ENCODE measurements around the gene LHFPL6. TPM values are rescaled to one million over a fixed set of nuclear protein-coding genes. Genes with fewer than 3 reads are reported as not detected.

Gene LHFPL6
- total and polyA plus RNA-seq, 2 experiments from 2014 or later, result 7.8 to 9.5 TPM

GRCh38 chr13:39577838-39578491 is 25.0 kb downstream of the LHFPL6 start (continued):
- no peak for TF ChIP-seq EZH2 (IDR thresholded peaks at IDR 0.05; ENCODE audit: low read depth, unreplicated experiment)
- no peak for TF ChIP-seq CTCF (conservative IDR thresholded peaks at IDR 0.05; ENCODE audit: low read depth in 2 of 2)

GRCh38 chr13:39577203-39577602 is 25.8 kb downstream of the LHFPL6 start:
- H4K20me1 ChIP-seq (replicated peaks; ENCODE audit: insufficient read depth), result no peaks in the 10 kb centered on the region
- no peak overlapping the region for H3K27ac ChIP-seq (ENCODE audit: low read depth)
- ATAC-seq (no peak), DNase-seq (ENCODE audit: low spot score) (no peak)
- H3K4me3 Mint-ChIP-seq, result no peak overlapping the region
- no peaks in the 10 kb centered on the region for H3K36me3 Mint-ChIP-seq (ENCODE audit: low read depth)
- no peaks in the 10 kb centered on the region for H3K27me3 ChIP-seq (ENCODE audit: insufficient read depth)
- peaks cover 24% of the 10 kb centered on the region for H3K4me1 ChIP-seq (ENCODE audit: insufficient read depth)
- H3K9me2 ChIP-seq (ENCODE audit: insufficient read depth), result no peaks in the 10 kb centered on the region
- no peaks in the 10 kb centered on the region for H3K9me3 Mint-ChIP-seq
- H3K27me3 Mint-ChIP-seq (ENCODE audit: insufficient read depth, low read depth, poor library complexity), result peaks cover 3% of the 10 kb centered on the region
- TF ChIP-seq STAT1 (IDR thresholded peaks at IDR 0.05; ENCODE audit: unreplicated experiment), result no peak
- no peak for TF ChIP-seq POLR2AphosphoS5 (IDR thresholded peaks at IDR 0.05; ENCODE audit: low read depth)
- TF ChIP-seq, protein P1, sequence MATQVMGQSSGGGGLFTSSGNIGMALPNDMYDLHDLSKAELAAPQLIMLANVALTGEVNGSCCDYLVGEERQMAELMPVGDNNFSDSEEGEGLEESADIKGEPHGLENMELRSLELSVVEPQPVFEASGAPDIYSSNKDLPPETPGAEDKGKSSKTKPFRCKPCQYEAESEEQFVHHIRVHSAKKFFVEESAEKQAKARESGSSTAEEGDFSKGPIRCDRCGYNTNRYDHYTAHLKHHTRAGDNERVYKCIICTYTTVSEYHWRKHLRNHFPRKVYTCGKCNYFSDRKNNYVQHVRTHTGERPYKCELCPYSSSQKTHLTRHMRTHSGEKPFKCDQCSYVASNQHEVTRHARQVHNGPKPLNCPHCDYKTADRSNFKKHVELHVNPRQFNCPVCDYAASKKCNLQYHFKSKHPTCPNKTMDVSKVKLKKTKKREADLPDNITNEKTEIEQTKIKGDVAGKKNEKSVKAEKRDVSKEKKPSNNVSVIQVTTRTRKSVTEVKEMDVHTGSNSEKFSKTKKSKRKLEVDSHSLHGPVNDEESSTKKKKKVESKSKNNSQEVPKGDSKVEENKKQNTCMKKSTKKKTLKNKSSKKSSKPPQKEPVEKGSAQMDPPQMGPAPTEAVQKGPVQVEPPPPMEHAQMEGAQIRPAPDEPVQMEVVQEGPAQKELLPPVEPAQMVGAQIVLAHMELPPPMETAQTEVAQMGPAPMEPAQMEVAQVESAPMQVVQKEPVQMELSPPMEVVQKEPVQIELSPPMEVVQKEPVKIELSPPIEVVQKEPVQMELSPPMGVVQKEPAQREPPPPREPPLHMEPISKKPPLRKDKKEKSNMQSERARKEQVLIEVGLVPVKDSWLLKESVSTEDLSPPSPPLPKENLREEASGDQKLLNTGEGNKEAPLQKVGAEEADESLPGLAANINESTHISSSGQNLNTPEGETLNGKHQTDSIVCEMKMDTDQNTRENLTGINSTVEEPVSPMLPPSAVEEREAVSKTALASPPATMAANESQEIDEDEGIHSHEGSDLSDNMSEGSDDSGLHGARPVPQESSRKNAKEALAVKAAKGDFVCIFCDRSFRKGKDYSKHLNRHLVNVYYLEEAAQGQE (IDR thresholded peaks at IDR 0.05; ENCODE audit: unreplicated experiment), result no peak
- TF ChIP-seq NANOG (IDR thresholded peaks at IDR 0.05; ENCODE audit: borderline replicate concordance), result no peak
- no peak for TF ChIP-seq EZH2phosphoT487 (IDR thresholded peaks at IDR 0.05; ENCODE audit: unreplicated experiment)
- no peak for TF ChIP-seq ZNF114 (CRISPR knock-in tag; IDR thresholded peaks at IDR 0.05)
- TF ChIP-seq CREB1 (CRISPR knock-in tag; IDR thresholded peaks at IDR 0.05; ENCODE audit: low read depth), result no peak
- TF ChIP-seq, protein P2, sequence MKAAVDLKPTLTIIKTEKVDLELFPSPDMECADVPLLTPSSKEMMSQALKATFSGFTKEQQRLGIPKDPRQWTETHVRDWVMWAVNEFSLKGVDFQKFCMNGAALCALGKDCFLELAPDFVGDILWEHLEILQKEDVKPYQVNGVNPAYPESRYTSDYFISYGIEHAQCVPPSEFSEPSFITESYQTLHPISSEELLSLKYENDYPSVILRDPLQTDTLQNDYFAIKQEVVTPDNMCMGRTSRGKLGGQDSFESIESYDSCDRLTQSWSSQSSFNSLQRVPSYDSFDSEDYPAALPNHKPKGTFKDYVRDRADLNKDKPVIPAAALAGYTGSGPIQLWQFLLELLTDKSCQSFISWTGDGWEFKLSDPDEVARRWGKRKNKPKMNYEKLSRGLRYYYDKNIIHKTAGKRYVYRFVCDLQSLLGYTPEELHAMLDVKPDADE (IDR thresholded peaks at IDR 0.05), result no peak
- H3K4me3 ChIP-seq, result no peak overlapping the region
- no peak overlapping the region for H2AFZ ChIP-seq
- H3K79me2 ChIP-seq (replicated peaks; ENCODE audit: insufficient read depth), result no peaks in the 10 kb centered on the region
- H3F3A ChIP-seq (replicated peaks; ENCODE audit: low read depth), result no peaks in the 10 kb centered on the region
- H3K27ac Mint-ChIP-seq, result no peak overlapping the region
- no peaks in the 10 kb centered on the region for H3K36me3 ChIP-seq (ENCODE audit: insufficient read depth)
- H3K4me2 ChIP-seq, result no peak overlapping the region
- H3K4me1 Mint-ChIP-seq, result peaks cover 31% of the 10 kb centered on the region

Data from GM23338 (cell line).